Hepatocyte (in vitro differentiated cells): ENCODE measurements around the gene C6orf89.

Source experiments
- CTCF ChIP-seq: fragments of 200-600 bp; sonication (generic); IDR thresholded peaks from 2 replicates; pipeline ENCODE4 v1.5.1; 2016; ENCODE audit warnings: antibody characterized with exemption, mild to moderate bottlenecking; ENCODE audit not compliant: poor library complexity
- EZH2phosphoT487 ChIP-seq: fragments of 200-600 bp; sonication (generic); IDR thresholded peaks from one replicate; pipeline ENCODE4 v1.6.1; 2018; ENCODE audit warnings: antibody characterized with exemption, mild to moderate bottlenecking, low read depth, moderate library complexity; ENCODE audit not compliant: unreplicated experiment, severe bottlenecking

GRCh38 chr6:36928547-36928918 lies 42.8 kb downstream of the C6orf89 start:
- TF ChIP-seq CTCF (no peak), EZH2phosphoT487 (no peak)
